AG08396 (cell line): ENCODE results near the gene IGSF21.
"Not testable (repeated sequence)": the region's sequence is repeated elsewhere in the genome, so short reads cannot be mapped to it uniquely, and the experiment has no call there.

ENCODE experiments used
- DNase-seq: peaks from one replicate; pipeline ENCODE4 v3.0.0; 2012; ENCODE audit warnings: low spot score, mixed read lengths

Gene IGSF21

GRCh38 chr1:18357622-18358230 lies 250.1 kb downstream of the IGSF21 start:
- DNase-seq: no peak

- DNase-seq: no peak
Observed at GRCh38 chr1:18358600-18358999, 251.0 kb downstream of the IGSF21 start.

GRCh38 chr1:18360251-18360650 lies 252.7 kb downstream of the IGSF21 start:
- DNase-seq: no peak

GRCh38 chr1:18362150-18362549 lies 254.6 kb downstream of the IGSF21 start:
- no peak for DNase-seq

- no peak for DNase-seq
Observed at GRCh38 chr1:18363436-18363835, 255.8 kb downstream of the IGSF21 start.

- no peak for DNase-seq
Observed at GRCh38 chr1:18365099-18365705, 257.6 kb downstream of the IGSF21 start.

GRCh38 chr1:18372505-18372904 lies 264.9 kb downstream of the IGSF21 start:
- not testable (repeated sequence) for DNase-seq

GRCh38 chr1:18373151-18373550 lies 265.6 kb downstream of the IGSF21 start:
- DNase-seq: no peak

- DNase-seq: no peak
Observed at GRCh38 chr1:18373882-18374493, 266.4 kb downstream of the IGSF21 start.

- no peak for DNase-seq
Observed at GRCh38 chr1:18376661-18377060, 269.1 kb downstream of the IGSF21 start.

GRCh38 chr1:18380288-18380687 lies 272.7 kb downstream of the IGSF21 start:
- no peak for DNase-seq

GRCh38 chr1:18384059-18384458 lies 276.5 kb downstream of the IGSF21 start:
- no peak for DNase-seq

- no peak for DNase-seq
Observed at GRCh38 chr1:18384471-18384870, 276.9 kb downstream of the IGSF21 start.

GRCh38 chr1:18385239-18385790 lies 277.7 kb downstream of the IGSF21 start:
- DNase-seq: no peak

- no peak for DNase-seq
Observed at GRCh38 chr1:18386591-18386990, 279.0 kb downstream of the IGSF21 start.

GRCh38 chr1:18387307-18387706 lies 279.7 kb downstream of the IGSF21 start:
- no peak for DNase-seq

- no peak for DNase-seq
Observed at GRCh38 chr1:18390953-18391352, 283.4 kb downstream of the IGSF21 start.

- no peak for DNase-seq
Observed at GRCh38 chr1:18394563-18395156, 287.1 kb downstream of the IGSF21 start.

GRCh38 chr1:18396247-18396980 lies 288.8 kb downstream of the IGSF21 start:
- DNase-seq: no peak

GRCh38 chr1:18397641-18398040 lies 290.0 kb downstream of the IGSF21 start:
- no peak for DNase-seq

GRCh38 chr1:18398791-18399530 lies 291.4 kb downstream of the IGSF21 start:
- no peak for DNase-seq
